Upper lobe of right lung (tissue), 1 donor: ENCODE data around the gene NRP2. TPM values are rescaled to one million over a fixed set of nuclear protein-coding genes. Genes with fewer than 3 reads are reported as not detected.

Experiments used
- ATAC-seq: fragments of 200-7000 bp; cut with Tn5 transposase; one replicate; pipeline ENCODE4 v1.9.1; 2020; ENCODE audit warnings: mild to moderate bottlenecking, moderate library complexity
- DNase-seq: peaks from one replicate; pipeline ENCODE4 v3.0.0-alpha.2; 2020
- H3K27ac ChIP-seq: fragments of 200-600 bp; one replicate; pipeline ENCODE4 v1.8.0; 2022
- H3K27me3 ChIP-seq: fragments of 200-600 bp; one replicate; pipeline ENCODE4 v1.8.0; 2022; ENCODE audit warnings: mild to moderate bottlenecking
- H3K36me3 ChIP-seq: fragments of 200-600 bp; one replicate; pipeline ENCODE4 v1.8.0; 2022
- H3K4me1 ChIP-seq: fragments of 200-600 bp; one replicate; pipeline ENCODE4 v1.8.0; 2022
- H3K4me3 ChIP-seq: fragments of 200-600 bp; one replicate; pipeline ENCODE4 v1.8.0; 2022; ENCODE audit warnings: mild to moderate bottlenecking
- H3K9me3 ChIP-seq: fragments of 200-600 bp; one replicate; pipeline ENCODE4 v1.8.0; 2022
- intact Hi-C: fragments of 100-400 bp; cut with DNase I; formaldehyde crosslinking; loops from one replicate; pipeline ENCODE4 v1.11.0; 2022
- total RNA-seq: library from RNA; stranded (reverse); fragmentation: NEBNext Ultra II Directional; extraction: Animal tissue kit (Norgen Biotek cat#: 25700); gene quantifications from one replicate; pipeline ENCODE4 v1.2.1, GENCODE V29; 2021
- TF ChIP-seq, protein P1 (sequence below): fragments of 200-600 bp; IDR thresholded peaks from one replicate; pipeline ENCODE4 v1.8.0; 2022; ENCODE audit warnings: antibody characterized with exemption
- donor health status: DM: no; HTN: yes; CAD: no; lungs with severe emphysema.

The NRP2 gene
- total RNA-seq, 1 donor from 2014 or later = 75.3 TPM

DNA sequence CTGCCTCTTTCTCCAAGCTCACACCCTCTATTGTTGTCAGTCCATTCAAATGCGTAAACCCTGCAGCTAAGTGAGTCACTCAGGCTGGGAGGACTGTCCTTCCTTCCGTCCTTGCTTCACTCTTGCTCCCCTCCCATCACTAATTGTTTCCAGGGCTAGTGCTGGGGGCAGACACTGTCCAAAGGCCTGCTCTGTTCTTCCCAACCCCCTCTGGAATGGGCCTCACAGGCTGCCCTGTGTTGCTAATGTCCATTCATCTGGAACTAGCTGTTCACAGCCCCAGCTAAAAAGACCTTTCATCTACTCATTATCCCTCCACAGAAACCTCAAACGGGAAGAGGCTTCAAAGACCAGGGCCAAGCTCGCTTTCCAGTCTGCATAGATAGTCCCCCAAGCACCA lies 31.9 kb upstream of the NRP2 start:
- ATAC-seq (peak; percentile 47), DNase-seq (no peak)
- no peaks in the 10 kb centered on the region for H3K9me3 ChIP-seq
- no peaks in the 10 kb centered on the region for H3K4me1 ChIP-seq
- TF ChIP-seq, protein P1, sequence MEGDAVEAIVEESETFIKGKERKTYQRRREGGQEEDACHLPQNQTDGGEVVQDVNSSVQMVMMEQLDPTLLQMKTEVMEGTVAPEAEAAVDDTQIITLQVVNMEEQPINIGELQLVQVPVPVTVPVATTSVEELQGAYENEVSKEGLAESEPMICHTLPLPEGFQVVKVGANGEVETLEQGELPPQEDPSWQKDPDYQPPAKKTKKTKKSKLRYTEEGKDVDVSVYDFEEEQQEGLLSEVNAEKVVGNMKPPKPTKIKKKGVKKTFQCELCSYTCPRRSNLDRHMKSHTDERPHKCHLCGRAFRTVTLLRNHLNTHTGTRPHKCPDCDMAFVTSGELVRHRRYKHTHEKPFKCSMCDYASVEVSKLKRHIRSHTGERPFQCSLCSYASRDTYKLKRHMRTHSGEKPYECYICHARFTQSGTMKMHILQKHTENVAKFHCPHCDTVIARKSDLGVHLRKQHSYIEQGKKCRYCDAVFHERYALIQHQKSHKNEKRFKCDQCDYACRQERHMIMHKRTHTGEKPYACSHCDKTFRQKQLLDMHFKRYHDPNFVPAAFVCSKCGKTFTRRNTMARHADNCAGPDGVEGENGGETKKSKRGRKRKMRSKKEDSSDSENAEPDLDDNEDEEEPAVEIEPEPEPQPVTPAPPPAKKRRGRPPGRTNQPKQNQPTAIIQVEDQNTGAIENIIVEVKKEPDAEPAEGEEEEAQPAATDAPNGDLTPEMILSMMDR = no peak
- no peak overlapping the region for H3K27ac ChIP-seq
- no peaks in the 10 kb centered on the region for H3K27me3 ChIP-seq
- intact Hi-C loops = no loop called here
- H3K4me3 ChIP-seq = no peak overlapping the region
- no peaks in the 10 kb centered on the region for H3K36me3 ChIP-seq

DNA sequence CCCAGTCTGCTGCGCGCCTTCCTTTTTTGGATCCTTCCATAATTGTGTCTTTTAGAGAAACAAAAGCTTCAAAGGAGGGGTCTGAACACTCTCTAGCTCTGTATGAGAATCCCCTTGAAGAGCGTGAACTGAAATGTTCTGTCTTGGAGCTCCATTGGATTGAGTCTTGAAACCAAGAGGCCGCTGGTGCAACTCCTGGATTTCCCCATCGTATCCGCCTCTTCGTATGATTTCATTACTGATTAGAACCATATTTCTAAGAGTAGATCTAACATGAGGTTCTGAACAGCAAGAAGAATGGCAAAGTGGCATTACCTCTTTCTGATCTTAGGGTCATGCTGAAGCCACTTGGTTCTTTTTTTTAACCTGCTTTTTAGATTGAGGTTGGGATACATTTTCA lies 31.4 kb upstream of the NRP2 start:
- ATAC-seq = no peak
- no peaks in the 10 kb centered on the region for H3K27me3 ChIP-seq
- H3K36me3 ChIP-seq = no peaks in the 10 kb centered on the region
- no peaks in the 10 kb centered on the region for H3K9me3 ChIP-seq
- TF ChIP-seq, protein P1 = no peak
- no peak overlapping the region for H3K4me3 ChIP-seq
- H3K27ac ChIP-seq = no peak overlapping the region
- intact Hi-C loops = no loop called here
- DNase-seq = no peak
- H3K4me1 ChIP-seq = no peaks in the 10 kb centered on the region

DNA sequence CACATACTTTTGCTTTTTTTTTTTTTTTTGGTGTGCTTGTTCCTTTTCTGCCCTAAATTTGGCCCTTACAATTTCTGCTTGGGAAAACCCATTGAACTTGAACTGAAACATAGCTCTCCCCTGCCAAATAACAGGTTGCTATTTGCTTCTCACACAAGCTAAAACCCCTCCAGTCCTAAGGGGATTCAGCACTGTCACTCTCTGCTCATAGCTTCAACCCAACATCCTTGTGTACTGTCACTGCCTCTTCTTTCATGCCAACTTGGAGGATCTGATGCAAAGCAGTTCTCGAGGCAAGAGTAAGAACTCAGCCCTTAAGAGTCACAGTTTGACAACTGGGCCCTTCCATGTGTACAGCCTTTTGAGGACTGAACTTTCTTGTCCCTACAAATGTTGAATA lies 30.6 kb upstream of the NRP2 start:
- Histone ChIP-seq H3K27me3 (no peaks in the 10 kb centered on the region), H3K36me3 (no peaks in the 10 kb centered on the region), H3K9me3 (no peaks in the 10 kb centered on the region), H3K4me1 (peaks cover 3% of the 10 kb centered on the region), H3K4me3 (no peak overlapping the region), H3K27ac (no peak overlapping the region)
- intact Hi-C loops = no loop called here
- DNase-seq (no peak), ATAC-seq (no peak)
- TF ChIP-seq, protein P1 = no peak

- H3K9me3 ChIP-seq = no peaks in the 10 kb centered on the region
- DNase-seq (no peak), ATAC-seq (no peak)
- intact Hi-C loops = no loop called here
- no peaks in the 10 kb centered on the region for H3K36me3 ChIP-seq
- no peak overlapping the region for H3K27ac ChIP-seq
- peaks cover 11% of the 10 kb centered on the region for H3K4me1 ChIP-seq
- H3K27me3 ChIP-seq = peaks cover 3% of the 10 kb centered on the region
- TF ChIP-seq, protein P1 = no peak
- H3K4me3 ChIP-seq = no peak overlapping the region
Measured at GRCh38 chr2:205654878-205655605, 27.3 kb upstream of the NRP2 start.

- Histone ChIP-seq H3K4me1 (peaks cover 11% of the 10 kb centered on the region), H3K4me3 (no peak overlapping the region), H3K9me3 (no peaks in the 10 kb centered on the region), H3K27me3 (peaks cover 3% of the 10 kb centered on the region), H3K36me3 (no peaks in the 10 kb centered on the region), H3K27ac (no peak overlapping the region)
- ATAC-seq (no peak), DNase-seq (no peak)
- intact Hi-C loops = no loop called here
- TF ChIP-seq, protein P1 = no peak
Measured at GRCh38 chr2:205655779-205656456, 26.4 kb upstream of the NRP2 start.
